Stimulated activated CD4-positive, alpha-beta T cell treated with anti-CD3 and anti-CD28 coated beads, TNF-alpha, amount 100 ng/mL, for 24 hours (primary cell): ENCODE results near the gene MGST2.
"Not testable (repeated sequence)": the region's sequence is repeated elsewhere in the genome, so short reads cannot be mapped to it uniquely, and the experiment has no call there.

Experiments
- DNase-seq, 3 experiments: peaks; one replicate each; pipeline ENCODE4 v3.0.0-alpha.2; 2020; ENCODE audit warnings: low read depth in 3 of 3

Gene MGST2

DNA sequence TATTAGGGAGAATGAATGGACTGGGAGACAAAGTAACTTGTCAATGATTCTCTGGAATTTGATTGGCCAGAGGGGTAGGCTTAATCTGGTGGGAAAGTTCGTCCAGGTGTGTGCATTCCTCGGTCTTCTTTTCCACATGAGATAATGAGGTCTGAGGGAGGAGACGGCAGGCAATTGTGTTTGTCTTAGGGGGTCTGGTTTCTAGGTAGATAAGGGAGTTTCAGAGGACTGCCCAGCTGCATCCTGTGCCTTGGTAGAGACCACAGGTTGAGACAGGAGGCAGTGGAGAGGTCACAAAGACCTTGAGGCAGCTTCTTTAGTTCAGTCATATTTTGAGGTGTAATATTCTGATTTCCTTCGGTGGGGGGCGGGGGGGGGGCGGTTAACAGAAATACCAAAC, 4.3 kb downstream of the MGST2 start:
- DNase-seq: no peak

DNA sequence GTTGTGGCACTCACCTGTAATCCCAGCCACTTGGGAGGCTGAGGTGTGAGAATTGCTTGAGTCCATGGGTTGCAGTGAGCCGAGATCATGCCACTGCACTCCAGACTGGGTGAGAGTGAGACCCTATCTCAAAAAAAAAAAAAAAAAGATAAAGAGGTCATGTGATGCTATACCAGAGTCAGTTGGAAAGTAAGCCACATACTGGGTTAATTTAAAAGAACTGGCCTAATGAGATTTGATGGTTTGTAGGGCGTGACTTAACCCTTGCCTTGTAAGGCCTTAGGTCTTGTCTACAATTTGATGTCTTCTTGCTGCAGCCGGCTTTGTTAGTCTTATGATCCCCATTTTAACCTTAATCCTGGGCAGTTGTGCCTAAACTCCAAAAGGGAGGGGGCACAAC, 5.2 kb downstream of the MGST2 start:
- no peak for DNase-seq

DNA sequence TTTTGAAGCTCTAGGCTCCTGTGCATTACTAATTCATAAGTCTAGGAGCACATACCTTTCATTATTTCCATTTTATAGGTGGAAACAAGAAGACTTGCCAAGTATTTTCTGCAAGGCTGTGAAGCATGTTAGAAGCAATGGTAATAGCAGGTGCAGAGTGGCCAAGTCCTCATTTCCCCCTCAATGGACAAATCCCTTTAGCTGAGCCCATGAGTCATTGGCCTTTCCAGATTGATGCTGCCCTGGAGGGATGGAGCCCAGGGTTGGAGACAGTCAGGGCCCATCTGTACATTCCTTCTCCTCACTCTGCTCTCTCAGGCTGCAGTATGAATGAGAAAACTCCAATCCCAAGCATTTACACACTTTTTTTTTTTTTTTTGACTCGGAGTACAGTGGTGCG, 6.6 kb downstream of the MGST2 start:
- no peak for DNase-seq

DNA sequence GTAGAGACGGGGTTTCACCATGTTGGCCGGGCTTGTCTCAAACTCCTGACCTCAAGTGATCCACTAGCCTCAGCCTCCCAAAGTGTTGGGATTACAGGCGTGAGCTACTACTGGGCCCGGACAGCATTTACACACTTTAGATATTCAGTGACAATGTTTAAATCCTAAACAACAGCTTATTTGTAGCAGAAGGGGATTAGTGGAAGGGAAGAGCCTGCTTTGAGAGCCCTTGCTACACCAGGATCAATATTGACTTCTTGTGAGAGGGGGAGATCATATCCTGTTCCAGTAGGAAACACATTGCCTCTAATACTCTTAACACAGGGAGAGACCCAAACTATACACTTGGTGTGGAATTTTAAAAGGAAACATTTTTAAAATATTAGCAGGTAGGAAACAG, 7.1 kb downstream of the MGST2 start:
- no peak for DNase-seq

DNA sequence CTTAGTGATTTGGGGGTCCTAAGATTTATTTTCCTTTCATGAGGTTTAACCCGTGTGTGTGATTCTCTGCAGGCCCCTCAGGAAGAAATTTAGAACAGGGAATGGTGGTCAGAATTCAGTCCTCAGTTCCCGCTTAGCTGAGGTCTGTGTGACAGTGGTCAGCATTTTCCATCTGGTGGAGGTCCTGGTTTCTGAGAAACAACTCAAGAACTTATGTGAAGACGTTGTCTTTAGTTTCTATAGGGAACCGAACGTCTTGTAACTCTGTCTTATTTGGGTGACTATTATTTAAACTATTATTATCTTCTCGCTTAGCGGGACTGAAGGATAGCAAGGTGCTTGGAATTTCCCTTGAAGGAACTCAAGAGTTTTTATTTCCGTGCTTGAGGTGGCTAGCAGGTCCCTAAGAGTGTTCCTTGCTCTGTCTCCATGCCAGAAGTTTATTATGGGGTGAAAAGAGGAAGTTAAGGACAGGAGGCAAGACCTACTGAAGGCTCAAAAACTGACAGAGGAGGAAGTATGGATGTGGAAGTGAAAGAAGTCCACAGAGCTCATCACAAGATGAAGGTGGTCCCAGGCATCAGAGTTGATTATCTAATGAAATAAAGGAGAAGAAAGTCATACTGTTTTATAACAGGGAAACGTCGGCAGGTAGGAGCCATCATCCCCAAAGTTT, 9.4 kb downstream of the MGST2 start:
- DNase-seq: no peak

DNA sequence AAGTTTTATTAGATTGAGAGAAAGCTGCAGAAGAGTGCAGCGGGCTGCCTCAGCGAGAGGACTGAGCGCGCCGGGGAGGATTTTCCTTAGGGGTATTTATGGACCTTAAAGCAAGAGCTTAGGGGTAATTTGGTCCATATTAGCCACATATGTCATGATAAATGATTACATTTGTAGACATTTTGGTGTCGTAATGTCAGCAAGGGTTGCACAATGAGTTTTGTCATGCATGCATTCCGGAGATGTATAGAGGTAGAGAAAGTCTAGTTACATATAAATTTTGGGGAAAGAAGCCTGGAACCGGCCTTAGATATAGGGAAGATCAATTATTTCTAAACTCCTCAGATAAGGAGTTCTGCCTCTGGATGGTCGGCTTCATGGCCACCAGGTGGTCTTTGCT, 10.0 kb downstream of the MGST2 start:
- DNase-seq: no peak

DNA sequence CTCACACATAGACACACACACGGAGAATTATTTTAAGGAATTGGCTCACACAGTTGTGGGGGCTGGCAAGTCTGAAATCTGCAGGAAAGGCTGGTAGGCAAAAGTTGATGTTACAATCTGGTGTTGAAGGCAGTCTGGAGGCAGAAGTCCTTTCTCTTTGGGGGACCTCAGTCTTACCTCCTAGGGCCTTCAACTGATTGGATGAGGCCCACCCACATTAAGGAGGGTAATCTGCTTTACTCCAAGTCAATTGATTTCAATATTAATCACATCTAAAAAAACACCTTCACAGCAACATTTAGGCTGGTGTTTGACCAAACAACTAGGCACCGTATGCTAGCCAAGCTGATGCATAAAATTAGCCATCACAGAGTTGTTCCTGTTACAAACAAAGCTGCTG, 10.7 kb downstream of the MGST2 start:
- no peak for DNase-seq

DNA sequence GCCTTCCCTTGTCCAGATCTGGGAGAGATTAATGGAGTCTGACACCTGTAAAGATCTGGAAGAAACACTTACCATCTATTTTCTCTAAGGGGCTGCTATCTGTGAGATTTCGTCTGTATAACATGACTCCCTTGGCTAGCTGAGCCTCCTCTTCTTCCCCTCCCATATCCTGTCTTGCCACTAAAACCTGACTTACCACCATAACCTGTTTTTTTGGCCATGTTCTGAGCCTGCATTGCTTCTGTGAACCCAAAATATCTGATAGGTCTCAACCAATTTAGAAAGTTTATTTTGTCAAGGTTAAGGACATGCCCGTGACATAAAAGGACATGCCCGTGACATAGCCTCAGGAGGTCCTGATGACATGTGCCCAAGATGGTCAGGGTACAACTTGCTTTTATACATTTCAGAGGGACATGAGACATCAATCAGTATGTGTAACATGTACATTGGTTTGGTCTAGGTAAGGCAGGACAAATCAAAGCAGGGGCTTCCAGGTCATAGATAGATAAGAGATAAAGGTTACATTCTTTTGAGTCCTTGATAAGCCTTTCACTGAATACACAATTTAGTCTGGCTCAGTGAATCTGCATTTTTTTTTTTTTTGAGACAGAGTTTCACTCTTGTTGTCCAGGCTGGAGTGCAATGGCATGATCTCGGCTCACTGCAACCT, 11.4 kb downstream of the MGST2 start:
- DNase-seq: no peak

DNA sequence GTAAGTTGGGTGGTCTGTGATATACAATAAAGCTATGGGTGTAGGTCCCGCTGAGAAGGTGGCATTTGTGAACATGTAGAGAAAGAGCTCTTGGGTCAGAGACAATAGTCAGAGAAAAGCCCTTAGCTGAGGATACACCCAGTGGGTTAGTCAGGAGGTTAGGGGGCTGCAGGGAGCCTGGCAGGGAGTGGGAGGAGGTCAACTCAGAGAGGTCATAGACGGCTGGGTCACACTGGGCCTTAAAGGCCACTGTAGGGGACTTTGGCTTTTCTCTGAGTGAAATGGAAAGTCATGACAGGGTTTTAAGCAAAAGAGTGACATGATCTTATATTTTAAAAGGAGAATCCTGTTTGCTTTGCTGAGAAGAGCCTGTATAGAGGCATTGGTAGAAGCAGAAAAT, 16.7 kb downstream of the MGST2 start:
- no peak for DNase-seq

DNA sequence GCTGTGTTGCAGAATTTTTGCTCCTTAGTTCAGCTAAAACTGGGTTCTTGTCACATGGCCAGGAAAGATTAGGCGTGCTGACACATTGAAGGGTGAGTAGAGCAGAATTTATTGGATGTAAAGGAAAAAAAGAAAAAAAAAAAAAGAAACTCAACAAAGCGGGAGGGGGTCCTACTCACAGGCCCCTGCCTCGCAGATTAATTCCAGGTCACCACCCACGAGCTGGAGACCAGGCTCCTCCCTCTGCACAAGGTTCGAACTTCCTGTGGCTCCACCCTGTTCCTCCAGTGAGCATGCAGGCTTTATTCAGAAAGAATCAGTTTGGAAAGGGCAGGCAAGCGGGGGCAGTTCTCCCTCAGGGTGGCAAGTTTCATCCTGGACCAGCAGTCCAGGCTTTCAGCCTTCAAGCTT, 17.1 kb downstream of the MGST2 start:
- DNase-seq: no peak

DNA sequence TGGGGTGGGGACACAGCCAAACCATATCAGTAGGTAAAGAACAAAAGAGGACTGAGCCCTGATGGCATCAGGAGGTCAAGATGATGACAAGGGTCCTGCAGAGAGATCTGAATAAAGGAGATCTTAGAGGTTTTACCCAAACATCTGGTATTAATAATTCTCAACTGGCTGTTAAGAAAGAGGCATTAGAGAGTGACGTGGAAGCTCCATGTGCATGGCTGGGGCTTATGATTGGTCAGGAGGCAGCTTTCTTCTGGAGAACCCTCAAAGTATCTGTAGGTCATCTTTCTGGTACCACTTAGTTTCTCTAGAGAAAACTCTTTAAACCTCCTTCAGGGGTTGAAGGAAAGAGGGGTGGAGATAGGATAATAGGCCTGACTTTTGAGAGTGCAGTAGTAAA, 18.7 kb downstream of the MGST2 start:
- DNase-seq: no peak

DNA sequence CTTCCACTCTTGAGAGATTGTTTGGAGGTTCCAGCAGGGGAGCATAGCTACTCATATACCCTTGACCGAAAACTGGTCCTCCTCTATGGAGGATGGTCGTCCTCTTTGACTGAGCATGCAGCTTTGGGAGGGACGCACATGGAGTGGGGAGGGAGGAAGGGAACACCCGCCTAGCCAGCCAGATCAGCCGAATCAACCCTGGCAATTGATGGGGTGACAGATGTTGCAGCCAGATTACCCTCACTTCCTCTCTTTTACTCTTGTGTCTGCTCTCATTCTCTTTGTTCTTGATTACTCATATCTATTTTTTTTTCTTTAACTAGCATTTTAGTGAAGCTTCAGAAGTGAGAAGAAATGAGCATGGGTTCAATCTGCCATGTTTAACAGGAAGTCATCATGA, 19.6 kb downstream of the MGST2 start:
- DNase-seq: no peak

DNA sequence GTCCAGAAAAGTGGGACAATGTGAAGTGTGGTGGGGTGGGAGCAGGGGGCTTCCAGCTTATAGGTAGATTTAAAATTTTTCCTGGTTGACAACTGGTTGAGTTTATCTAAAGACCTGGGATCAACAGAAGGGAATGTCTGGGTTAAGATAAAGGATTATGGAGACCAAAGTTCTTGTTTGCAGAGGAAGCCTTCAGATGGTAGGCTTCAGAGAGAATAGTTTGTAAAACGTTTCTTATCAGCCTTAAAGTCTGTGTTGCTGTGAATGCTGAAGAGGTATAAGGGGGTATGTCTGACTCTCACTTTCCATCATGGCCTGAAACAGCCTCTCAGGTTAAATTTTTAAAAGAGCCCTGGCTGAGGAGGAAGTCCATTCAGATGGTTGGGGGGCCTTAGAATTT, 20.5 kb downstream of the MGST2 start:
- DNase-seq: no peak

DNA sequence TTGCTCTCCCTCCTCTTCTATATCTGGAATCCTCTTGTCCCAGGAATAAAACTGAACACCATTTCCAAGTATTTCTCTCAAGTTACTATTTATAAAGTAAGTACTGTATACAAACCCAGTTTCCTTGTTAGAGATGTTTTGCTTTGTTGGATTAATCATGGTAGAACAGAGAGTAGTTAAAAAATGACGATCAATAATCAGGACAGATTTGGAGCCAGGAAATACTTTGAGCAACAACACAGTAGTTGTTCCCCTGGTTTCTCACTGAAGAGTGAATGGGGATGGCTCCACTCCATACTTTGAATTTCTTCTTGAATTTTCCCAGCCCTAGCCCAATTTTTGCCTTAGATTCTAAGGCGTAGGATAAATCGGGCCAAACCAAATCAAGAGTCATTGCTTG, 21.4 kb downstream of the MGST2 start:
- no peak for DNase-seq

DNA sequence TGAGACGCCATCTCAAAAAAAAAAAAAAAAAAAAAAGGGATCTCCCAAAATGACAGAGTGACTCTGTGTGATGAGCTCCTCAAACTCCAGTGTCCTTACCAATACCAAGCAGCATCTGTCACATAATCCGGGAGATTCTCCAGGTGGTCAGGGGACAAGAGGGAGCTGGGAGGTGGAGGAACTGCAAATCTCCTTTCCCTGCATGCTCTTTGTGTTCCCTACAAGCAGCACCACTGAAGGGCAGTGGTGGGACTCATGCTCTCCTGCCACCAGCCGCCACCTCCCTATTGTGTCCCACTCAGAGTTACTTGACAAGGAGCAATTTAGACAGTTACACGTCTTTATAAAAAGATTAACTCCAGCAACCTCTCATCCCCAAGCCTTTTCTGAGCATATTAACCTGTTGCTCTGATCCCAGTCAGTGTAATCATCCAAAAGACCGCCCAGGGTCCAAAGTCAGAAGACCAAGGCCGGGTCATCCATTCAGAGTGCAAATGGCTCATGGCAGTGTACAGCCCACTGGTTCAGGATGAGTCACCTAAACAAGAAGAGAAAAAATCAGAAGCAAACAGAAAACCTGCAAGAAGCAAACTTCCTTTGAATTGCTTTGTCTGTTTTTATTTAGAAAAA, 23.6 kb downstream of the MGST2 start:
- DNase-seq: no peak

DNA sequence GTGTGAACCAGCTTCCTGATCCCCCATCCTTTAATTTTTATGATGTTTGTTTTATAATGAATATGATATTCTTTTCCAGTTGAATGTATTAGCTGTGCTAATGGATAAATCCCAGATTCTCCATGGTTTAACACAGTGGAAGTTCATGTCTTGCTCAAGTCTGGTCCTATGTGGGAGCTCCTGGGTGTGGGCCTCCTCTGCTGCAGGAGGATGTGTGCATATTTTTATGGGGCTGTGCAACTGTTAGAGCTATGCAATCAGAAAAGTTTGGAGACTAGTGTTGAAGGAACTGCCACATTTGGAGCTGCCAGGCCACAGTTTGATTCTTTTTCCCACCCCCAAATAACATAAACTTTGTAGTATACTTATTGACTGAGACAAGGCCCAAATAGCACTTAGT, 24.8 kb downstream of the MGST2 start:
- DNase-seq: no peak

DNA sequence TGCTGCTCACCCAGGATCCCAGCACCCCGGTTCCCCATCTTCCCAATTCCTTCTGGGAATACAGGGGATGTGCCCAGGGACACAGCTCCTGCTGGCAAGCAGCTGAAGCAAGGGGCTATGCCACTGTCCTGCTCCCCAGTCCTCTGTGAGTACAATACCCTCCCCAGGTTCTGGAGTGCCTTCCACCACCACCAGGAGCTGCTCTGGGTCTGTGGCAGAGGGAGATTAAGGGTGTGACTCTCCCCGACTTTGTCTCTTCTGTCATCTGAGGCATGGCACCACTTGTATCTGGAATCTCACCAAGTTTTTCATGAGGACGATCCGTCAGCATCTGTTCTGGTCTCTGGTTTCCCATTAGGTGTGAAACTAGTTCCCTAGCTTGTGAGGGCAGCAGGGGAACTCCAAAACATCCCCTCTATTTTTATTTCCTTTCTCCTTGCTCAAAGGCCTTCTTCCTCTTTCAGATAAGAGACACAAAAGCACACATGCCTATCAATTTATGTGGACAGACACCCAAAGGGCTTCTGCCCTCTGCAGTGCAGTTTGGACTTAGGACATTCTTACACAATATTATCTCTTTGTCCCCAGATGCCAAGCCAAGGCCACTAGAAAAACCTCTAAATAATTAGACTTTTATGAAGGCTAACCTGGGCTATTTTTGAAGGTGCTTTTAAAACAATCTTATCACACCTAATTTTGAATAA, 26.8 kb downstream of the MGST2 start:
- DNase-seq: no peak

DNA sequence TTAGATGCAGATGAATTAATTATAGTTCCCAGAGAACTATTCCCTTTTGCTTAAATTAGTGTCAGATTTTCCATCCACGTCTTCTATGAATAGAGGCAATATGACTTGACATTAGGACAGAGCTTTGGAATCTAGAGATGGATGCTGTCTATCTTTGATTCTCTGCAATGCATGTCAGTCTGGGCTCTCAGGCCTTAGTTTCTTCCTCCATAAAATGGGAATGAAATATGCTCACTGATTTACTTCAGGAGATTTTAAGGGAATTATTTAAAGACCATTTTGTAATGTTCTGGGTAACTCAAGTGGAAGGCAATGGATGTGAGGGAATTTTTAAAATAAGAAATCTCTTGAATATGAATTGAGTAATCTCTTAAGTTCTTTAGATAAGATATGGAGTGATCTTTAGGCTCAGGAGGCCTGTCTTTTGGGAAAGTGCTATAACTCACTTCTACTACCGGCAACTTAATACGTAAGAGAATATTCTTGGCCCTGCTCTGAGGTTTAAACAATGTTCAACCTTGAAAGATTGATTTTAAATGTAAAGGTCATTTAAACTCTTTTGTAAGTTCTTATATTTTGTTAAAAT, 29.0 kb downstream of the MGST2 start:
- DNase-seq: no peak

DNA sequence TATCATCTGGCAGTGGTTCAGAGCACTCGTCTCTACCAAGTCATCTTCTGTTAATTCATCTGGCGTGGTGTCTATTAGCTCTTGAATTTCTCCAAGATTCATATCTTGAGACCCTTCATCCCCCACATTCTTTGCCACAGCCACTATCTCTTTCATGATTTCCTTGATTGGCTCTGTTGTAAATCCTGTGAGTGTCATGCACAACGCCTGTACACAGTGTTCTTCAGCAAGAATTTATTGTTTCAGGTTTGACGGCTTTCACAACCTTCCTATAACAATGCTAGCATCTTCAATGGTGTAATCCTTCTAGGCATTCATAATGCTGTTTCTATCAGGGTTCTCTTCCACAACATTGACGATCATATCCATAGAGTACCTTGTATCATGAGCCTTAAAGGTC, 30.9 kb downstream of the MGST2 start:
- no peak for DNase-seq

DNA sequence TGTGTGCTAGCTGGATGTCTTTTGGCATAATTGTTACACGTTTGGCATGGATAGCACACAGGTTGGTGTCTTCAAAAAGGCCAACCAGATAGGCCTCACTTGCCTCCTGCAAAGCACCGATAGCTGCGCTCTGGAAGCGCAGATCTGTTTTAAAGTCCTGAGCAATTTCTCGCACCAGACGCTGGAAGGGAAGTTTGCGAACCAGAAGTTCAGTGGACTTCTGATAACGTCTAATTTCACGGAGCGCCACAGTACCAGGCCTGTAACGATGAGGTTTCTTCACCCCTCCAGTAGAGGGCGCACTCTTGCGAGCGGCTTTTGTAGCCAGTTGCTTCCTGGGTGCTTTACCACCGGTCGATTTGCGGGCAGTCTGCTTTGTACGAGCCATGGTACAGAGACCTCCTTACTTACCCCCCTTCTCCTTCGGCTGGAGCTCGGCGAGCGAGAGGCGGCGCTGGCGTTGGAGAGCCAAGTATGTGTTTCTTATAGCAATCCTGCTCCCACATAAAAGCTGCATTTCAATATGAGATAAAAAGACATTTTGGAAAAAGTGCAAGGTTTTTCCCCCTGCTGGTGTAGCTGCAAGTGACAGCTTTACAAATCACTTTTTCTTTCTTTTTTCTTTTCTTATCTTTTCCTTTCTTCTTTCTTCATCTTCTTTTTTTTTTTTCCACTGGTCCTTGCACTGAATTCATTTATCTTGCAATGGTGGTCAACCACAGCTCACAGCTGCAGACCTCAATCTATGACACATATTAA, 32.7 kb downstream of the MGST2 start:
- not testable (repeated sequence) for DNase-seq

DNA sequence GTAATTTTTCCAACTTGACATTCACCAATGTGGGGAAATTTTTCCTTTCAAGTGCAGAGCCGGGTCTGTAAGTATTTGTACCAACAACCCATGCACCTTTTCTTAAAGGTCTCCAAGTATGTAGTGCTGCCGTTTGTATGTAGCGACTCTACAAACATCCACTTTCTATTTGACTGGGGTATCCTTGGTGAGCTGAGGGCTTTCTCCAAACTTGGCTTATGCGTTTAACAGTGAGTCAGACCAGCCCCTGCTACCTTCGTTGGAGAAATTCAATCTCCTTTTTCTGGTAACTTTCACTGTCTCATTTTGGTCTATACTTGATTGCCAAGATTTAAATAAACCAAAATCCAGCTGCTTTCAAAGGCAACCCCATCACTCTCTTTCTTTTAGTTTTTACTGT, 34.9 kb downstream of the MGST2 start:
- no peak for DNase-seq
